Measurements from ENCODE around the gene GRIP2. TPM values are rescaled to one million over a fixed set of nuclear protein-coding genes. Genes with fewer than 3 reads are reported as not detected.

GRIP2 gene
- total and polyA plus RNA-seq, 2 donors (not counting 3 experiments of a cell fraction or from before 2014, with no cell fraction given) = not detected

DNA sequence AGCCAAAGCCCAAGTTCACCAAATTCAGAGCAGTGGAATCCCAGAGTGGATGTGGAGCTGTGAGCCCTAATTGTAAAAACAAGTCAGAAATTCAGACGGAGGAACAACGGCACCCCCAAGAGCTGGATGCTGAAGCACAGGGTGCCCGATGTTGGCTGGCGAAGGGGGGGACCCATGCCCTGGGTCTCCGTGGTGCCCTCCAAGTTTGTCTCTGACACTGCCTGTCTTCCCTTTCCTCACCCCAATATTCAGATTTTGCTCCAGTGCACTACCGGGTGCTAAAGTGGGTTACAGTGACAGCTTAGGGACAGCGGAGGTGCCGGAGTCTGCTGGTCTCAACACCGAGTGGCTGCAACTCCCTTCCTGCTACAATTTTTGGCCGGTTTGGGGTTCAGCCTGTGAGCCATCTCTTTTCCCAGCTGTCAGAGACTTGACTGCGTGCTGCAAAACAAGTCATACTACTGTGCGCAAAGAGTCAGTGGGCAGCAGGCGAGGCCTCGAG is 6.6 kb downstream of the GRIP2 start:
- no peak overlapping the region for H3K9ac ChIP-seq (replicated peaks; ENCODE audit: extremely low read depth, insufficient read depth, low read length)
- H4K20me1 ChIP-seq (replicated peaks; ENCODE audit: control insufficient read depth, extremely low read depth, insufficient read depth, low read length) = no peaks in the 10 kb centered on the region
- dilution Hi-C loops (cut with MboI; ENCODE audit: extremely low pct_ligation_motif_present, low sequenced_read_pairs) (no loop called here), intact Hi-C loops (cut with micrococcal nuclease) (no loop called here)
- no TSS peak for BruUV-seq (replicated peaks)
- DNase-seq (ENCODE audit: low read depth, low spot score) = no peak
- H2AFZ ChIP-seq (ENCODE audit: low read depth, low read length) = no peak overlapping the region
- no peaks in the 10 kb centered on the region for H3K79me2 ChIP-seq (ENCODE audit: control insufficient read depth, insufficient read depth, low read length)
- peaks cover 0 to 4% of the 10 kb centered on the region in 2 experiments for H3K27me3 ChIP-seq (ENCODE audit: control insufficient read depth in 2 of 2, insufficient read depth in 2 of 2, low read length in 2 of 2)
- no peak for FAIRE-seq
- POLR2A ChIA-PET = no interaction called here
- no peaks in the 10 kb centered on the region for H3K36me3 ChIP-seq (ENCODE audit: control insufficient read depth in 2 of 2, extremely low read depth in 1 of 2, insufficient read depth in 2 of 2, low read length in 2 of 2)
- no peaks in the 10 kb centered on the region for H3K9me1 ChIP-seq (replicated peaks; ENCODE audit: control insufficient read depth, extremely low read depth, insufficient read depth, low read length)
- H3K9me3 ChIP-seq (replicated peaks; ENCODE audit: control insufficient read depth, insufficient read depth, low read length) = no peaks in the 10 kb centered on the region
- no peak overlapping the region for H3K4me2 ChIP-seq (ENCODE audit: insufficient read depth, low read length)
- H3K4me1 ChIP-seq (ENCODE audit: control insufficient read depth, extremely low read depth, insufficient read depth, low read length) = no peaks in the 10 kb centered on the region
- H3K27ac ChIP-seq (ENCODE audit: insufficient read depth, low read depth, low read length) = no peak overlapping the region
- CTCF ChIA-PET = interaction anchor here (1.3 to 1.5 kb wide), 3 partner anchors 24 to 637 kb away, joined by 3 to 5 read pairs (median 4); no protein-coding TSS in a partner anchor
- TF ChIP-seq, protein P1, sequence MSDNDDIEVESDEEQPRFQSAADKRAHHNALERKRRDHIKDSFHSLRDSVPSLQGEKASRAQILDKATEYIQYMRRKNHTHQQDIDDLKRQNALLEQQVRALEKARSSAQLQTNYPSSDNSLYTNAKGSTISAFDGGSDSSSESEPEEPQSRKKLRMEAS (IDR thresholded peaks at IDR 0.05; ENCODE audit: insufficient read depth, insufficient read length) = no peak
- TF ChIP-seq MYC (IDR thresholded peaks at IDR 0.05; ENCODE audit: low read depth, low read length) (no peak), FOS (IDR thresholded peaks at IDR 0.05; ENCODE audit: borderline replicate concordance, insufficient read depth, low read length) (no peak), GATA2 (IDR thresholded peaks at IDR 0.05; ENCODE audit: insufficient read depth, insufficient read length, low read depth, low read length) (no peak), POLR2A (IDR thresholded peaks at IDR 0.05; ENCODE audit: low read depth, low read length) (no peak)
- TF ChIP-seq, protein P2, sequence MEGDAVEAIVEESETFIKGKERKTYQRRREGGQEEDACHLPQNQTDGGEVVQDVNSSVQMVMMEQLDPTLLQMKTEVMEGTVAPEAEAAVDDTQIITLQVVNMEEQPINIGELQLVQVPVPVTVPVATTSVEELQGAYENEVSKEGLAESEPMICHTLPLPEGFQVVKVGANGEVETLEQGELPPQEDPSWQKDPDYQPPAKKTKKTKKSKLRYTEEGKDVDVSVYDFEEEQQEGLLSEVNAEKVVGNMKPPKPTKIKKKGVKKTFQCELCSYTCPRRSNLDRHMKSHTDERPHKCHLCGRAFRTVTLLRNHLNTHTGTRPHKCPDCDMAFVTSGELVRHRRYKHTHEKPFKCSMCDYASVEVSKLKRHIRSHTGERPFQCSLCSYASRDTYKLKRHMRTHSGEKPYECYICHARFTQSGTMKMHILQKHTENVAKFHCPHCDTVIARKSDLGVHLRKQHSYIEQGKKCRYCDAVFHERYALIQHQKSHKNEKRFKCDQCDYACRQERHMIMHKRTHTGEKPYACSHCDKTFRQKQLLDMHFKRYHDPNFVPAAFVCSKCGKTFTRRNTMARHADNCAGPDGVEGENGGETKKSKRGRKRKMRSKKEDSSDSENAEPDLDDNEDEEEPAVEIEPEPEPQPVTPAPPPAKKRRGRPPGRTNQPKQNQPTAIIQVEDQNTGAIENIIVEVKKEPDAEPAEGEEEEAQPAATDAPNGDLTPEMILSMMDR (IDR thresholded peaks at IDR 0.05; ENCODE audit: extremely low read depth in 1 of 2, insufficient read depth in 1 of 2, low read depth in 1 of 2, low read length in 2 of 2) = no peak
- no peak overlapping the region for H3K4me3 ChIP-seq (replicated peaks in 1 of 3; ENCODE audit: insufficient read depth in 1 of 3, low read depth in 1 of 3, low read length in 3 of 3)

All from endothelial cell of umbilical vein (primary cell).